GM19467 (cell line): Measurements from ENCODE around the gene PIGQ.
"Not testable (repeated sequence)": the region's sequence is repeated elsewhere in the genome, so short reads cannot be mapped to it uniquely, and the experiment has no call there.

ENCODE experiments used
- ATAC-seq: cut with Tn5 transposase; IDR thresholded peaks from one replicate; pipeline ENCODE4 v1.9.1; 2021; ENCODE audit warnings: mild to moderate bottlenecking, moderate library complexity; ENCODE audit not compliant: unreplicated experiment

Gene PIGQ

GRCh38 chr16:583815-584591 lies 14.2 kb downstream of the PIGQ start:
- ATAC-seq: no peak

GRCh38 chr16:585351-585750 lies 15.6 kb downstream of the PIGQ start:
- ATAC-seq: no peak

GRCh38 chr16:586047-586644 lies 16.4 kb downstream of the PIGQ start:
- ATAC-seq: no peak

GRCh38 chr16:586645-587590 lies 17.1 kb downstream of the PIGQ start:
- no peak for ATAC-seq

- peak; percentile 1 for ATAC-seq
Observed at GRCh38 chr16:588639-588888, 18.8 kb downstream of the PIGQ start.

- peak; percentile 61 for ATAC-seq
Observed at GRCh38 chr16:588889-589657, 19.3 kb downstream of the PIGQ start.

- peak; percentile 71 for ATAC-seq
Observed at GRCh38 chr16:589658-590187, 20.0 kb downstream of the PIGQ start, which contains the start of gene RAB40C. Gene RAB40C, plus strand, starts transcription at chr16:590066. Its CDS starts 226 bp downstream, at chr16:590292.

GRCh38 chr16:590188-590814 lies 20.5 kb downstream of the PIGQ start:
- no peak for ATAC-seq

GRCh38 chr16:590815-591200 lies 21.0 kb downstream of the PIGQ start:
- no peak for ATAC-seq

GRCh38 chr16:591231-591630 lies 21.5 kb downstream of the PIGQ start:
- ATAC-seq: no peak

- ATAC-seq: no peak
Observed at GRCh38 chr16:591892-592517, 22.2 kb downstream of the PIGQ start.

GRCh38 chr16:592518-593306 lies 22.9 kb downstream of the PIGQ start:
- ATAC-seq: no peak

- no peak for ATAC-seq
Observed at GRCh38 chr16:593406-593805, 23.6 kb downstream of the PIGQ start.

- ATAC-seq: no peak
Observed at GRCh38 chr16:593807-594206, 24.0 kb downstream of the PIGQ start.

GRCh38 chr16:595094-595528 lies 25.3 kb downstream of the PIGQ start:
- ATAC-seq: no peak

- no peak for ATAC-seq
Observed at GRCh38 chr16:595942-596735, 26.4 kb downstream of the PIGQ start.

GRCh38 chr16:596736-597060 lies 26.9 kb downstream of the PIGQ start:
- ATAC-seq: no peak

- ATAC-seq: not testable (repeated sequence)
Observed at GRCh38 chr16:597655-598054, 27.9 kb downstream of the PIGQ start.
